GM19455 (cell line): ENCODE results near the gene BTF3.

ENCODE experiments used
- ATAC-seq: cut with Tn5 transposase; IDR thresholded peaks from one replicate; pipeline ENCODE4 v1.9.1; 2021; ENCODE audit not compliant: unreplicated experiment

BTF3 gene

GRCh38 chr5:73519531-73520283, 21.5 kb downstream of the BTF3 start:
- ATAC-seq, result peak; percentile 94

GRCh38 chr5:73522989-73523388, 24.7 kb downstream of the BTF3 start:
- no peak for ATAC-seq

GRCh38 chr5:73523861-73524260, 25.6 kb downstream of the BTF3 start:
- no peak for ATAC-seq

- no peak for ATAC-seq
Observed at GRCh38 chr5:73525606-73526203, 27.5 kb downstream of the BTF3 start.

GRCh38 chr5:73528248-73528647, 30.0 kb downstream of the BTF3 start:
- no peak for ATAC-seq

- no peak for ATAC-seq
Observed at GRCh38 chr5:73529081-73529480, 30.8 kb downstream of the BTF3 start.

- no peak for ATAC-seq
Observed at GRCh38 chr5:73531356-73531755, 33.1 kb downstream of the BTF3 start.

- no peak for ATAC-seq
Observed at GRCh38 chr5:73532195-73532594, 34.0 kb downstream of the BTF3 start.

GRCh38 chr5:73534011-73534644, 35.9 kb downstream of the BTF3 start:
- ATAC-seq, result no peak

GRCh38 chr5:73534971-73535370, 36.7 kb downstream of the BTF3 start:
- ATAC-seq, result no peak

GRCh38 chr5:73539730-73540129, 41.5 kb downstream of the BTF3 start:
- ATAC-seq, result no peak

- no peak for ATAC-seq
Observed at GRCh38 chr5:73540192-73540591, 42.0 kb downstream of the BTF3 start.

- no peak for ATAC-seq
Observed at GRCh38 chr5:73542020-73542419, 43.8 kb downstream of the BTF3 start.

- ATAC-seq, result no peak
Observed at GRCh38 chr5:73544429-73545402, 46.5 kb downstream of the BTF3 start.

- ATAC-seq, result no peak
Observed at GRCh38 chr5:73545403-73545779, 47.1 kb downstream of the BTF3 start.

- ATAC-seq, result no peak
Observed at GRCh38 chr5:73550016-73550415, 51.8 kb downstream of the BTF3 start.

- ATAC-seq, result no peak
Observed at GRCh38 chr5:73552642-73553041, 54.4 kb downstream of the BTF3 start.
